RCC 7860 (cell line): ENCODE measurements around the gene LSR.

ENCODE experiments used
- DNase-seq: peaks from one replicate; pipeline ENCODE4 v3.0.0-alpha.2; 2015; ENCODE audit warnings: low spot score
- FAIRE-seq: peaks from 2 replicates; lab custom pipeline; 2012; peaks lifted over from hg19 to GRCh38; lab: Jason Lieb, UNC

The LSR gene

DNA sequence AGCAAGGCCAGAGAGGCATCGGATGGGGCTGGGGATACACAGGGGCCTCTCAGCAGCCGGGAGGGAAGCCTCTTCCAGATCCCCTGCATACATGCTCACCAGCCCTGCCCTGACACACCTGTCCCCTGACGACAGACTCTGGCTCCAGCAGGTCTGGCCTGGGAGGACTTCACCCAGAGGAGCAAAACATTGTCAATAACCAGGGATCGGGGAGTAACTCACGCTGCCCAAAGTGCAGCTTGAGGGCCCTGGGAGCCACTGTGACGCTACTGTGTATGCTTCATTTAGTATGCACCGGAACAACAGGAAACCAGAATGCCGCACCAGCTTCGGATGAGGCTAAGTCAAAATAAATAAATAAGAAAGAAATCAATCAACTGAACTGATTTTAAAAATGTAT lies 67.8 kb downstream of the LSR start:
- DNase-seq (no peak), FAIRE-seq (no peak)
